HG03378 (cell line): Measurements from ENCODE around the gene PRRG2.

Experiments
- ATAC-seq: cut with Tn5 transposase; IDR thresholded peaks from one replicate; pipeline ENCODE4 v1.9.1; 2021; ENCODE audit warnings: mild to moderate bottlenecking, moderate library complexity; ENCODE audit not compliant: unreplicated experiment

Gene PRRG2

GRCh38 chr19:49581007-49581508 lies at the start of gene PRRG2:
PRRG2 (plus strand) TSS chr19:49581316; CDS start chr19:49583220, 1,904 bp downstream.
- no peak for ATAC-seq

- peak; percentile 53 for ATAC-seq
Measured at GRCh38 chr19:49533551-49534488, 47.3 kb upstream of the PRRG2 start.

GRCh38 chr19:49534632-49535385 lies 46.3 kb upstream of the PRRG2 start:
- no peak for ATAC-seq

- ATAC-seq: no peak
Measured at GRCh38 chr19:49536921-49537462, 44.1 kb upstream of the PRRG2 start.

GRCh38 chr19:49538643-49539042 lies 42.5 kb upstream of the PRRG2 start:
- ATAC-seq: no peak

GRCh38 chr19:49539192-49539952 lies 41.7 kb upstream of the PRRG2 start:
- no peak for ATAC-seq

- ATAC-seq: no peak
Measured at GRCh38 chr19:49541914-49542313, 39.2 kb upstream of the PRRG2 start.

- no peak for ATAC-seq
Measured at GRCh38 chr19:49542446-49542845, 38.7 kb upstream of the PRRG2 start.

- no peak for ATAC-seq
Measured at GRCh38 chr19:49543032-49543431, 38.1 kb upstream of the PRRG2 start.

GRCh38 chr19:49544154-49544553 lies 37.0 kb upstream of the PRRG2 start:
- ATAC-seq: no peak

- ATAC-seq: no peak
Measured at GRCh38 chr19:49546825-49547565, 34.1 kb upstream of the PRRG2 start.

- no peak for ATAC-seq
Measured at GRCh38 chr19:49549045-49549444, 32.1 kb upstream of the PRRG2 start.

- no peak for ATAC-seq
Measured at GRCh38 chr19:49551531-49551930, 29.6 kb upstream of the PRRG2 start.

GRCh38 chr19:49552749-49553148 lies 28.4 kb upstream of the PRRG2 start:
- ATAC-seq: no peak

GRCh38 chr19:49553451-49554271 lies 27.5 kb upstream of the PRRG2 start:
- ATAC-seq: no peak

GRCh38 chr19:49554701-49555181 lies 26.4 kb upstream of the PRRG2 start:
- no peak for ATAC-seq

- ATAC-seq: no peak
Measured at GRCh38 chr19:49555600-49556411, 25.3 kb upstream of the PRRG2 start.
